ENCODE measurements around the gene CTDSPL.
A peak's percentile ranks its signal among the peaks of the same experiment; 100 is the strongest.

The CTDSPL gene

GRCh38 chr3:38022301-38022700, 160.6 kb downstream of the CTDSPL start:
- H3K36me3 ChIP-seq = peaks cover 16 to 32% (median 29%) of the 10 kb centered on the region in 3 donors
- H3K27me3 ChIP-seq = no peaks in the 10 kb centered on the region
- TF ChIP-seq CTCF (IDR thresholded peaks at IDR 0.05) = no peak
- no peak overlapping the region for H3K4me3 ChIP-seq
- peaks cover 0 to 38% (median 23%) of the 10 kb centered on the region in 4 donors for H3K4me1 ChIP-seq
- intact Hi-C loops (cut with DNase I; ENCODE audit: low total_unique reads) = no loop called here
- peak overlapping the region in 1 of 2 donors; percentile 16 for H3K27ac ChIP-seq
- H3K9me3 ChIP-seq = no peaks in the 10 kb centered on the region
- DNase-seq = peak in 1 of 2 donors; percentile 60

- H3K27ac ChIP-seq = peak overlapping the region; percentile 94 to 98
Observed at GRCh38 chr3:38022896-38023709, 161.4 kb downstream of the CTDSPL start.

GRCh38 chr3:38026856-38027255, 165.2 kb downstream of the CTDSPL start:
- TF ChIP-seq CTCF (IDR thresholded peaks at IDR 0.05) = no peak
- DNase-seq = peak in 1 of 2 donors; percentile 41
- Histone ChIP-seq H3K27ac (peak overlapping the region; percentile 94 to 98), H3K27me3 (no peaks in the 10 kb centered on the region), H3K36me3 (no peaks in the 10 kb centered on the region), H3K4me3 (no peak overlapping the region), H3K4me1 (peaks cover 0 to 77% (median 61%) of the 10 kb centered on the region in 4 donors), H3K9me3 (no peaks in the 10 kb centered on the region)
- intact Hi-C loops (cut with DNase I; ENCODE audit: low total_unique reads) = no loop called here

More at GRCh38 chr3:38022896-38023709, 161.4 kb downstream of the CTDSPL start:
- Histone ChIP-seq H3K4me3 (no peak overlapping the region), H3K36me3 (peaks cover 10 to 24% (median 21%) of the 10 kb centered on the region in 3 donors), H3K4me1 (peaks cover 0 to 46% (median 31%) of the 10 kb centered on the region in 4 donors), H3K9me3 (no peaks in the 10 kb centered on the region), H3K27me3 (no peaks in the 10 kb centered on the region)
- intact Hi-C loops (cut with DNase I; ENCODE audit: low total_unique reads) = no loop called here
- peak in 1 of 2 donors; percentile 64 for DNase-seq
- no peak for TF ChIP-seq CTCF (IDR thresholded peaks at IDR 0.05)

GRCh38 chr3:38027466-38028465, 166.1 kb downstream of the CTDSPL start:
- DNase-seq = peak in 1 of 2 donors; percentile 68
- Histone ChIP-seq H3K4me3 (peak overlapping the region; percentile 95 to 98), H3K27ac (peak overlapping the region; percentile 86 to 98), H3K36me3 (no peaks in the 10 kb centered on the region), H3K9me3 (no peaks in the 10 kb centered on the region), H3K4me1 (peaks cover 0 to 77% (median 62%) of the 10 kb centered on the region in 4 donors), H3K27me3 (no peaks in the 10 kb centered on the region)
- intact Hi-C loops (cut with DNase I; ENCODE audit: low total_unique reads) = no loop called here
- TF ChIP-seq CTCF (IDR thresholded peaks at IDR 0.05) = no peak

GRCh38 chr3:38028621-38029361, 167.1 kb downstream of the CTDSPL start:
- H3K4me1 ChIP-seq = peaks cover 0 to 67% (median 57%) of the 10 kb centered on the region in 4 donors
- no peaks in the 10 kb centered on the region for H3K27me3 ChIP-seq
- peak overlapping the region; percentile 95 to 98 for H3K4me3 ChIP-seq
- peak overlapping the region; percentile 86 to 98 for H3K27ac ChIP-seq
- intact Hi-C loops (cut with DNase I; ENCODE audit: low total_unique reads) = no loop called here
- no peaks in the 10 kb centered on the region for H3K36me3 ChIP-seq
- peak in 1 of 2 donors; percentile 74 for DNase-seq
- TF ChIP-seq CTCF (IDR thresholded peaks at IDR 0.05) = no peak
- H3K9me3 ChIP-seq = no peaks in the 10 kb centered on the region

All from tibial artery (tissue), 4 donors.